ENCODE data around the gene PAPPA2. TPM values are rescaled to one million over a fixed set of nuclear protein-coding genes. Genes with fewer than 3 reads are reported as not detected.

PAPPA2 gene
- total and polyA plus RNA-seq, 9 of the 15 experiments (the other 6 are each of a cell fraction or from before 2014, with no cell fraction given), result 0.01 to 0.15 (median 0.05) TPM; not detected in 2

- TF ChIP-seq TBP (optimal IDR thresholded peaks at IDR 0.05; ENCODE audit: low read depth, low read length) (peak; percentile 17), KLF13 (tag; IDR thresholded peaks at IDR 0.05; ENCODE audit: borderline replicate concordance, low read depth) (no peak), PATZ1 (CRISPR knock-in tag; IDR thresholded peaks at IDR 0.05; ENCODE audit: borderline replicate concordance) (no peak), FOXO4 (CRISPR knock-in tag; IDR thresholded peaks at IDR 0.05) (no peak), ZNF146 (CRISPR knock-in tag; IDR thresholded peaks at IDR 0.05; ENCODE audit: unreplicated experiment) (no peak), TAF7 (tag; IDR thresholded peaks at IDR 0.05) (0 out of 2 replicates have a peak, but pooled peaks have one; percentile 20), KAT2B (IDR thresholded peaks at IDR 0.05; ENCODE audit: low read depth, low read length) (no peak), SMARCA4 (IDR thresholded peaks at IDR 0.05) (peak; percentile 98), MYBL2 (IDR thresholded peaks at IDR 0.05; ENCODE audit: low read depth) (no peak; the same call in 1 of the 2 replicates), MYBL2 (CRISPR knock-in tag; IDR thresholded peaks at IDR 0.05; ENCODE audit: borderline replicate concordance) (no peak), ZNF347 (CRISPR knock-in tag; IDR thresholded peaks at IDR 0.05; ENCODE audit: low read depth) (no peak), SMAD4 (CRISPR knock-in tag; conservative IDR thresholded peaks at IDR 0.05) (peak; percentile 87), SETDB1 (IDR thresholded peaks at IDR 0.05; ENCODE audit: low read length) (no peak), POLR2AphosphoS5 (IDR thresholded peaks at IDR 0.05; ENCODE audit: control insufficient read depth, insufficient read depth, low read depth, low read length) (peak; percentile 92), KAT8 (IDR thresholded peaks at IDR 0.05; ENCODE audit: low read depth) (no peak), GATA2 (CRISPR knock-in tag; IDR thresholded peaks at IDR 0.05) (peak; percentile 90), FIP1L1 (IDR thresholded peaks at IDR 0.05; ENCODE audit: low read depth, low read length, poor library complexity, severe bottlenecking) (no peak), ADNP (tag; IDR thresholded peaks at IDR 0.05) (no peak), FOXA1 (IDR thresholded peaks at IDR 0.05; ENCODE audit: borderline replicate concordance) (no peak), ZNF232 (CRISPR knock-in tag; IDR thresholded peaks at IDR 0.05) (no peak)
- TF ChIP-seq, protein P1, sequence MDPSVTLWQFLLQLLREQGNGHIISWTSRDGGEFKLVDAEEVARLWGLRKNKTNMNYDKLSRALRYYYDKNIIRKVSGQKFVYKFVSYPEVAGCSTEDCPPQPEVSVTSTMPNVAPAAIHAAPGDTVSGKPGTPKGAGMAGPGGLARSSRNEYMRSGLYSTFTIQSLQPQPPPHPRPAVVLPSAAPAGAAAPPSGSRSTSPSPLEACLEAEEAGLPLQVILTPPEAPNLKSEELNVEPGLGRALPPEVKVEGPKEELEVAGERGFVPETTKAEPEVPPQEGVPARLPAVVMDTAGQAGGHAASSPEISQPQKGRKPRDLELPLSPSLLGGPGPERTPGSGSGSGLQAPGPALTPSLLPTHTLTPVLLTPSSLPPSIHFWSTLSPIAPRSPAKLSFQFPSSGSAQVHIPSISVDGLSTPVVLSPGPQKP (CRISPR knock-in tag; IDR thresholded peaks at IDR 0.05), result no peak
- TF ChIP-seq, protein P2, sequence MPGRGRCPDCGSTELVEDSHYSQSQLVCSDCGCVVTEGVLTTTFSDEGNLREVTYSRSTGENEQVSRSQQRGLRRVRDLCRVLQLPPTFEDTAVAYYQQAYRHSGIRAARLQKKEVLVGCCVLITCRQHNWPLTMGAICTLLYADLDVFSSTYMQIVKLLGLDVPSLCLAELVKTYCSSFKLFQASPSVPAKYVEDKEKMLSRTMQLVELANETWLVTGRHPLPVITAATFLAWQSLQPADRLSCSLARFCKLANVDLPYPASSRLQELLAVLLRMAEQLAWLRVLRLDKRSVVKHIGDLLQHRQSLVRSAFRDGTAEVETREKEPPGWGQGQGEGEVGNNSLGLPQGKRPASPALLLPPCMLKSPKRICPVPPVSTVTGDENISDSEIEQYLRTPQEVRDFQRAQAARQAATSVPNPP (IDR thresholded peaks at IDR 0.05; ENCODE audit: borderline replicate concordance, insufficient read depth, insufficient read length), result no peak
These were observed 417.0 kb downstream of the PAPPA2 start (continued) for GRCh38 chr1:176879784-176880620.
